Breast epithelium (tissue), 4 donors: Measurements from ENCODE around the gene PKD2. TPM values are rescaled to one million over a fixed set of nuclear protein-coding genes. Genes with fewer than 3 reads are reported as not detected.
A peak's percentile ranks its signal among the peaks of the same experiment; 100 is the strongest.

Experiments used
- DNase-seq, 2 donors: peaks; one replicate each; pipeline ENCODE4 v3.0.0-alpha.2; 2019; ENCODE audit warnings: low spot score in 2 of 2
- H3K27ac ChIP-seq, 2 donors: fragments of 200-600 bp; sonication (generic) in 1 of 2; one replicate each; pipeline ENCODE4 v1.5.1; 2016 to 2019; ENCODE audit warnings: mild to moderate bottlenecking in 1 of 2
- H3K27me3 ChIP-seq, 2 donors: fragments of 200-600 bp; sonication (generic) in 1 of 2; one replicate each; pipeline versions ENCODE4 v1.5.1 to v1.6.0; 2017 to 2019; ENCODE audit warnings: control low read depth in 1 of 2, mild to moderate bottlenecking in 1 of 2
- H3K36me3 ChIP-seq: fragments of 200-600 bp; one replicate; pipeline ENCODE4 v1.5.1; 2019
- H3K4me1 ChIP-seq, 2 donors: fragments of 200-600 bp; sonication (generic); one replicate each; pipeline ENCODE4 v1.5.1; 2016 to 2019; ENCODE audit warnings: control low read depth in 1 of 2
- H3K4me3 ChIP-seq, 3 donors: fragments of 200-600 bp; sonication (generic); 1 replicate in 2 of 3; 2 replicates in 1 of 3; pipeline ENCODE4 v1.5.1; 2016 to 2019; ENCODE audit warnings: mild to moderate bottlenecking in 3 of 3, moderate library complexity in 2 of 3
- H3K9me3 ChIP-seq, 2 donors: fragments of 200-600 bp; sonication (generic) in 1 of 2; one replicate each; pipeline ENCODE4 v1.5.1; 2016 to 2019; ENCODE audit warnings: control low read depth in 1 of 2
- POLR2A ChIP-seq: fragments of 450-650 bp; IDR thresholded peaks from one replicate; pipeline ENCODE4 v1.6.1; 2016; ENCODE audit warnings: antibody characterized with exemption, mild to moderate bottlenecking, moderate library complexity
- POLR2AphosphoS5 ChIP-seq, 3 donors: sonication (generic); formaldehyde crosslinking; IDR thresholded peaks; one replicate each; pipeline ENCODE4 v1.6.1; 2017; ENCODE audit warnings: antibody characterized with exemption in 3 of 3
- intact Hi-C: fragments of 100-400 bp; cut with DNase I; formaldehyde crosslinking; loops from one replicate; pipeline ENCODE4 v1.15.1; 2023; ENCODE audit warnings: low total_unique reads
- total RNA-seq, 3 donors: library from RNA; depleted of rRNA; stranded (reverse); fragments of >200 nt; gene quantifications; one replicate each; pipeline ENCODE4 v1.1.0, GENCODE V29; 2016
- TF ChIP-seq, protein P1 (sequence below), 3 donors: fragments of 450-650 bp; IDR thresholded peaks; one replicate each; pipeline ENCODE4 v1.5.1; 2016 to 2017; ENCODE audit warnings: antibody characterized with exemption in 3 of 3, mild to moderate bottlenecking in 3 of 3, moderate library complexity in 3 of 3

PKD2 gene
- total RNA-seq, 3 donors from 2014 or later = 60.0 to 66.2 (median 61.3) TPM

GRCh38 chr4:88003261-88003660 lies 4.2 kb upstream of the PKD2 start:
- H3K27ac ChIP-seq = peak overlapping the region; percentile 36 to 59
- intact Hi-C loops = no loop called here
- no peaks in the 10 kb centered on the region for H3K9me3 ChIP-seq
- no peak overlapping the region for H3K4me3 ChIP-seq
- TF ChIP-seq POLR2AphosphoS5 (IDR thresholded peaks at IDR 0.05) = no peak
- TF ChIP-seq POLR2A = no peak
- TF ChIP-seq, protein P1, sequence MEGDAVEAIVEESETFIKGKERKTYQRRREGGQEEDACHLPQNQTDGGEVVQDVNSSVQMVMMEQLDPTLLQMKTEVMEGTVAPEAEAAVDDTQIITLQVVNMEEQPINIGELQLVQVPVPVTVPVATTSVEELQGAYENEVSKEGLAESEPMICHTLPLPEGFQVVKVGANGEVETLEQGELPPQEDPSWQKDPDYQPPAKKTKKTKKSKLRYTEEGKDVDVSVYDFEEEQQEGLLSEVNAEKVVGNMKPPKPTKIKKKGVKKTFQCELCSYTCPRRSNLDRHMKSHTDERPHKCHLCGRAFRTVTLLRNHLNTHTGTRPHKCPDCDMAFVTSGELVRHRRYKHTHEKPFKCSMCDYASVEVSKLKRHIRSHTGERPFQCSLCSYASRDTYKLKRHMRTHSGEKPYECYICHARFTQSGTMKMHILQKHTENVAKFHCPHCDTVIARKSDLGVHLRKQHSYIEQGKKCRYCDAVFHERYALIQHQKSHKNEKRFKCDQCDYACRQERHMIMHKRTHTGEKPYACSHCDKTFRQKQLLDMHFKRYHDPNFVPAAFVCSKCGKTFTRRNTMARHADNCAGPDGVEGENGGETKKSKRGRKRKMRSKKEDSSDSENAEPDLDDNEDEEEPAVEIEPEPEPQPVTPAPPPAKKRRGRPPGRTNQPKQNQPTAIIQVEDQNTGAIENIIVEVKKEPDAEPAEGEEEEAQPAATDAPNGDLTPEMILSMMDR (IDR thresholded peaks at IDR 0.05) = no peak
- no peaks in the 10 kb centered on the region for H3K4me1 ChIP-seq
- no peak for DNase-seq
- no peaks in the 10 kb centered on the region for H3K27me3 ChIP-seq
- H3K36me3 ChIP-seq = no peaks in the 10 kb centered on the region

- peak overlapping the region; percentile 48 to 59 for H3K27ac ChIP-seq
- no peaks in the 10 kb centered on the region for H3K36me3 ChIP-seq
- intact Hi-C loops = no loop called here
- TF ChIP-seq POLR2A (no peak), POLR2AphosphoS5 (IDR thresholded peaks at IDR 0.05) (peak in 1 of 3 donors; percentile 18)
- H3K4me1 ChIP-seq = no peaks in the 10 kb centered on the region
- no peaks in the 10 kb centered on the region for H3K27me3 ChIP-seq
- no peak for DNase-seq
- H3K9me3 ChIP-seq = no peaks in the 10 kb centered on the region
- no peak overlapping the region for H3K4me3 ChIP-seq
These were observed 2.4 kb upstream of the PKD2 start for GRCh38 chr4:88005076-88005475.

DNA sequence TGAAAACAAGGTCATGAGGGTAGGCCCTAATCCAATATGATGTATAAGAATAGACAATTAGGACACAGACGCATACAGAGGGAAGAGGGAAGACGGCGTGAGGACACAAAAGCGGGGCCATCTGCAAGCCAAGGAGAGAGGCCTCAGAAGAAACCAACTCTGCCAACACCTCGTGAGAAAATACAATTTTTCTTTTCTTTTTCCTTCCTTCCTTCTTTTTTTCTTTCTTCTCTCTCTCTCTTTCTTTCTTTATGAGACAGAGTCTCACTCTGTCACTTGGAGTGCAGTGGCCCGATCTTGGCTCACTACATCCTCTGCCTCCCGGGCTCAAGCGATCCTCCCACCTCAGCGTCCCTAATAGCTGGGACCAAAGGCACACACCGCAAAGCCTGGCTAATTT lies 1.5 kb upstream of the PKD2 start:
- H3K4me3 ChIP-seq = no peak overlapping the region
- no peaks in the 10 kb centered on the region for H3K9me3 ChIP-seq
- intact Hi-C loops = no loop called here
- DNase-seq = no peak
- no peaks in the 10 kb centered on the region for H3K27me3 ChIP-seq
- TF ChIP-seq POLR2AphosphoS5 (IDR thresholded peaks at IDR 0.05) (no peak), POLR2A (no peak)
- TF ChIP-seq, protein P1 (IDR thresholded peaks at IDR 0.05) = no peak
- no peaks in the 10 kb centered on the region for H3K4me1 ChIP-seq
- H3K27ac ChIP-seq = peak overlapping the region; percentile 16 to 92
- no peaks in the 10 kb centered on the region for H3K36me3 ChIP-seq

DNA sequence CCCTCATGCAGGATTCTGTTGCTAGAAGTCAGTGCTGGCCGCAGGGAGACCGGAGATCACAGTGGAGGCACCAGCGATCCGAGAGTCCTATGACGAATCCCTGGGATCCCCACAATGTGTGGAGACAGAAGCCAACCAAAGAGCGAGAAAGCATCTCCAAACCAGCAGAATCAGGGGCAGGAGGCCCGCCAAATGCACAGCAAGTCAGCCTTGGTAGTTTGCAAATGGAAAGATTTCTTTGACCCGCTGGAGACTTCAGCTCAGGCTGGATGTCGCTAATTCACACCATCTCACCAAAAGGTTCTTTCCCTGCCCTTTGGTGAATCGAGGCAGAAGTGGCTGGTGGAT lies 505 bp upstream of the PKD2 start:
- Histone ChIP-seq H3K36me3 (no peaks in the 10 kb centered on the region), H3K27ac (peak overlapping the region; percentile 82 to 92), H3K4me1 (no peaks in the 10 kb centered on the region), H3K4me3 (peak overlapping the region; percentile 85 to 91 (median 90)), H3K9me3 (no peaks in the 10 kb centered on the region), H3K27me3 (no peaks in the 10 kb centered on the region)
- intact Hi-C loops = no loop called here
- no peak for DNase-seq
- TF ChIP-seq POLR2AphosphoS5 (IDR thresholded peaks at IDR 0.05) (no peak), POLR2A (no peak)
- TF ChIP-seq, protein P1 (IDR thresholded peaks at IDR 0.05) = no peak

- intact Hi-C loops = no loop called here
- Histone ChIP-seq H3K9me3 (no peaks in the 10 kb centered on the region), H3K4me3 (peak overlapping the region; percentile 85 to 91 (median 90)), H3K27ac (peak overlapping the region; percentile 82 to 92), H3K36me3 (no peaks in the 10 kb centered on the region), H3K4me1 (no peaks in the 10 kb centered on the region), H3K27me3 (no peaks in the 10 kb centered on the region)
- no peak for DNase-seq
- no peak for TF ChIP-seq POLR2AphosphoS5 (IDR thresholded peaks at IDR 0.05)
- TF ChIP-seq, protein P1 (IDR thresholded peaks at IDR 0.05) = no peak
These were observed 797 bp downstream of the PKD2 start for GRCh38 chr4:88008122-88008742.
